Natural killer cell (primary cell): ENCODE data around the gene HDLBP. TPM values are rescaled to one million over a fixed set of nuclear protein-coding genes. Genes with fewer than 3 reads are reported as not detected.

ENCODE experiments used
- ATAC-seq, 3 donors: fragments of 150-1000 bp in 2 of 3; fragments of 200-7000 bp in 1 of 3; cut with Tn5 transposase; 1 replicate in 1 of 3; 2 replicates in 2 of 3; pipeline ENCODE4 v1.10.0; 2021; ENCODE audit warnings: mild to moderate bottlenecking in 2 of 3, moderate library complexity in 2 of 3
- DNase-seq, 2 donors: peaks; one replicate each; pipeline versions ENCODE4 v3.0.0 to v3.0.0-alpha.2; 2013 to 2021; ENCODE audit warnings: mixed read lengths in 1 of 2
- H3K27ac ChIP-seq: one replicate; pipeline ENCODE4 v1.5.1; 2013; ENCODE audit warnings: mild to moderate bottlenecking, low read length
- H3K27me3 ChIP-seq: one replicate; pipeline ENCODE4 v1.6.1; 2013; ENCODE audit warnings: low read length; ENCODE audit not compliant: control insufficient read depth, insufficient read depth
- H3K36me3 ChIP-seq: one replicate; pipeline ENCODE4 v1.6.1; 2013; ENCODE audit warnings: low read length; ENCODE audit not compliant: control insufficient read depth, insufficient read depth
- H3K4me1 ChIP-seq: one replicate; pipeline ENCODE4 v1.6.1; 2013; ENCODE audit warnings: low read length; ENCODE audit not compliant: control insufficient read depth, insufficient read depth
- H3K4me3 ChIP-seq: one replicate; pipeline ENCODE4 v1.5.1; 2013; ENCODE audit warnings: low read length
- H3K9me3 ChIP-seq: one replicate; pipeline ENCODE4 v1.6.1; 2013; ENCODE audit warnings: low read length; ENCODE audit not compliant: control insufficient read depth, insufficient read depth
- H3K27ac Mint-ChIP-seq, 2 donors: one replicate each; pipeline ENCODE4 v1.8.0; 2022; ENCODE audit warnings: mild to moderate bottlenecking in 2 of 2, mixed read lengths in 2 of 2, moderate library complexity in 1 of 2
- H3K27me3 Mint-ChIP-seq, 2 donors: one replicate each; pipeline ENCODE4 v1.8.0; 2022; ENCODE audit warnings: low read depth in 2 of 2, mixed read lengths in 2 of 2
- H3K36me3 Mint-ChIP-seq: one replicate; pipeline ENCODE4 v1.8.0; 2022; ENCODE audit warnings: mixed read lengths
- H3K4me1 Mint-ChIP-seq, 2 donors: one replicate each; pipeline ENCODE4 v1.8.0; 2022; ENCODE audit warnings: mixed read lengths in 2 of 2
- H3K4me3 Mint-ChIP-seq: one replicate; pipeline ENCODE4 v1.8.0; 2022; ENCODE audit warnings: mild to moderate bottlenecking, moderate library complexity, mixed read lengths
- H3K9me3 Mint-ChIP-seq, 2 donors: one replicate each; pipeline ENCODE4 v1.8.0; 2022; ENCODE audit warnings: mixed read lengths in 2 of 2
- WGBS: methylation state at CpG from one replicate; pipeline ENCODE4 v1.1.7; 2013; ENCODE audit warnings: missing lambda C conversion rate; ENCODE audit not compliant: insufficient coverage; 5-methylcytosine and 5-hydroxymethylcytosine counted together
- intact Hi-C: fragments of 100-400 bp; cut with micrococcal nuclease; formaldehyde crosslinking; loops from one replicate; pipeline ENCODE4 v1.14.2; 2022
- total RNA-seq, 4 donors: library from RNA; stranded (reverse); fragments of 120-200 nt in 1 of 4; gene quantifications; one replicate each; pipeline versions ENCODE4 v1.2.3 to v1.2.4, GENCODE V29; 2013 to 2022
- TF ChIP-seq, protein P1 (sequence below): fragments of 200-600 bp; IDR thresholded peaks from one replicate; pipeline ENCODE4 v1.8.0; 2022; ENCODE audit warnings: antibody characterized with exemption

Gene HDLBP
- total RNA-seq, 3 donors from 2014 or later (not counting 1 experiment from before 2014, with no cell fraction given) = 170 to 200 (median 177) TPM

DNA sequence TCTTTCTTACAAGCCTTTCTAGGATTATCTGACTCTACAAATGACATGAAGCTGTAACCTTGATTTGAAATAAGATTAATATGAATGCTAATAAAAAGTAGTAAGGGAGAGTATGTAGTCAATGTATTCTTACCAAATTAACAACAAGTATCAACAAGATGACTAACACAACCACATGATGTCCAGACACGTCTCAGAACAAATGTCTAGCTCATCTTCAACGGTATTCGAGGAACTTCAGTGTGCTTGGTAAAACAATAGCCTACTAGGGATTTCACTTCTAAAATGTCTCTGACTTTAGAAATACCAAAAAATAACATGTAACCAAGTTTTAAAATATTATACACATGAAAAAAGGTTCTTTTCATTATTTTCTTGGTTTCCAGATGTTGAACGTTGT lies 3.4 kb downstream of the HDLBP start:
- H3K4me1 Mint-ChIP-seq = peaks cover 56 to 67% of the 10 kb centered on the region in 2 donors
- 89% methylated on average over 4 of the region's 4 CpGs for WGBS
- no peak overlapping the region for H3K4me3 ChIP-seq
- TF ChIP-seq, protein P1, sequence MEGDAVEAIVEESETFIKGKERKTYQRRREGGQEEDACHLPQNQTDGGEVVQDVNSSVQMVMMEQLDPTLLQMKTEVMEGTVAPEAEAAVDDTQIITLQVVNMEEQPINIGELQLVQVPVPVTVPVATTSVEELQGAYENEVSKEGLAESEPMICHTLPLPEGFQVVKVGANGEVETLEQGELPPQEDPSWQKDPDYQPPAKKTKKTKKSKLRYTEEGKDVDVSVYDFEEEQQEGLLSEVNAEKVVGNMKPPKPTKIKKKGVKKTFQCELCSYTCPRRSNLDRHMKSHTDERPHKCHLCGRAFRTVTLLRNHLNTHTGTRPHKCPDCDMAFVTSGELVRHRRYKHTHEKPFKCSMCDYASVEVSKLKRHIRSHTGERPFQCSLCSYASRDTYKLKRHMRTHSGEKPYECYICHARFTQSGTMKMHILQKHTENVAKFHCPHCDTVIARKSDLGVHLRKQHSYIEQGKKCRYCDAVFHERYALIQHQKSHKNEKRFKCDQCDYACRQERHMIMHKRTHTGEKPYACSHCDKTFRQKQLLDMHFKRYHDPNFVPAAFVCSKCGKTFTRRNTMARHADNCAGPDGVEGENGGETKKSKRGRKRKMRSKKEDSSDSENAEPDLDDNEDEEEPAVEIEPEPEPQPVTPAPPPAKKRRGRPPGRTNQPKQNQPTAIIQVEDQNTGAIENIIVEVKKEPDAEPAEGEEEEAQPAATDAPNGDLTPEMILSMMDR = no peak
- peaks cover 38% of the 10 kb centered on the region for H3K4me1 ChIP-seq
- ATAC-seq (no peak), DNase-seq (no peak)
- H3K27me3 Mint-ChIP-seq = no peaks in the 10 kb centered on the region
- peak overlapping the region in 1 of 2 donors; percentile 2 for H3K27ac Mint-ChIP-seq
- no peak overlapping the region for H3K27ac ChIP-seq
- no peaks in the 10 kb centered on the region for H3K36me3 ChIP-seq
- no peaks in the 10 kb centered on the region for H3K9me3 ChIP-seq
- no peaks in the 10 kb centered on the region for H3K36me3 Mint-ChIP-seq
- intact Hi-C loops = loop anchor here (10.0 kb wide), 1 partner anchor 747 kb away; the partner anchor contains the start of genes DUSP28 and RNPEPL1
- no peaks in the 10 kb centered on the region for H3K9me3 Mint-ChIP-seq
- H3K4me3 Mint-ChIP-seq = no peak overlapping the region
- no peaks in the 10 kb centered on the region for H3K27me3 ChIP-seq

DNA sequence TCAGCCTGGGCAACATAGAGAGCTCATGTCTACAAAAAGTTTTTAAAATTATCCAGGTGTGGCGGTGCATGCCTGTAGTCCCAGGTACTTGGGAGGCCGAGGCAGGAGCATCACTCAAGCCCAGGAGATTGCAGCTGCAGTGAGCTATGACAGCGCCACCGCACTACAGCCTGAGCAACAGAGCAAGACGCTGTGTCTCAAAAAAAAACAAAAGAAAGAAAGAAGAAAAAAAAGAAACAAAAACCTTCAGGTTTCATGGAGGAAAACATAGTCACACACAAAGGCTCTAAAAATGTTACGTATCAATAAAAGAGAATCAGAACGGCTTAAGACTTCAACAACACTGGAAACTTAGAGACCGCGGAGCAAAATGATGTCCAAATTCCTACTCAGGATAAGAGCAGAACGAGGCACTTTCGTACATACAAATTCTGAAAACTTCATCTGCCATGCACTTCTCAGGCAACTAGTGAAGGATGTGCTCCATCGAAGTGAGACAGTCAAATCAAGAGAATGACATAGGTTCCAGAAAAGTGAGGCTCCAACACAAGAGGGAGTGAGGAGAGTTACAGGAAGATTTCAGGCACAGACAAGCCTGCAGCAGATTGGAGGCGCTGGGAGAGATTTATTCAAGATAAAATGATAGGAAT lies 4.4 kb downstream of the HDLBP start:
- Histone ChIP-seq H3K4me1 (peaks cover 37% of the 10 kb centered on the region), H3K4me3 (no peak overlapping the region), H3K27ac (no peak overlapping the region), H3K36me3 (no peaks in the 10 kb centered on the region), H3K9me3 (no peaks in the 10 kb centered on the region), H3K27me3 (no peaks in the 10 kb centered on the region)
- 86% methylated on average over 13 of the region's 13 CpGs for WGBS
- no peak for ATAC-seq
- H3K27ac Mint-ChIP-seq = peak overlapping the region; percentile 78 to 85
- H3K9me3 Mint-ChIP-seq = no peaks in the 10 kb centered on the region
- no peak for DNase-seq
- H3K36me3 Mint-ChIP-seq = no peaks in the 10 kb centered on the region
- intact Hi-C loops = loop anchor here (10.0 kb wide), 1 partner anchor 746 kb away; the partner anchor contains the start of genes DUSP28 and RNPEPL1
- H3K27me3 Mint-ChIP-seq = no peaks in the 10 kb centered on the region
- H3K4me3 Mint-ChIP-seq = no peak overlapping the region
- TF ChIP-seq, protein P1 = no peak
- H3K4me1 Mint-ChIP-seq = peaks cover 46 to 57% of the 10 kb centered on the region in 2 donors

DNA sequence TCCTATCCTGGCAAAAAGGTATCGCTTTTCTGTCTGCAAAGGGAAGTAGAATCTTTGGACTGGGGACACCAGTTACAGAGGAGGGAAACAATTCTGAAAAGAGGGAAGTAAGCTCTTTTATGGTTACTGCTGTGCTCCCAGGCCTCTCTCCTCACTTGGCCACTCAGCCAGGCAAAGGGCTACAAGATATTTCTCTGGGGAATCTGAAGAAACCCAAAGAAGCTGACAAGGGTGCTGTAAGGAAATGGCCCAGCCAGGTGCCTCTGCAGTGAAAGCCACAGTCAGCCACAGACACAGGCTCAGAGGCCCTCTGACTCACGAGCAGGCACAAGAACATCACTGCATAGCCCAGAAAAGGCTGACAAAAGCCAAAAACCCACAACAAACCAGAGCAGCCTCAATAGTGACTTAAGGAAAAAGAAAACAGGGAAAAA lies 5.8 kb downstream of the HDLBP start:
- no peaks in the 10 kb centered on the region for H3K9me3 Mint-ChIP-seq
- no peaks in the 10 kb centered on the region for H3K27me3 Mint-ChIP-seq
- 13% methylated on average over 1 of the region's 2 CpGs for WGBS
- no peaks in the 10 kb centered on the region for H3K36me3 Mint-ChIP-seq
- Histone ChIP-seq H3K4me1 (peaks cover 49% of the 10 kb centered on the region), H3K36me3 (no peaks in the 10 kb centered on the region), H3K4me3 (no peak overlapping the region), H3K27me3 (no peaks in the 10 kb centered on the region), H3K27ac (peak overlapping the region; percentile 62), H3K9me3 (no peaks in the 10 kb centered on the region)
- intact Hi-C loops = loop anchor here (10.0 kb wide), 1 partner anchor 745 kb away; the partner anchor contains the start of genes DUSP28 and RNPEPL1
- peak overlapping the region; percentile 4 for H3K4me3 Mint-ChIP-seq
- peak overlapping the region; percentile 78 to 85 for H3K27ac Mint-ChIP-seq
- ATAC-seq = peak; percentile 67 to 75 (median 74)
- DNase-seq = peak; percentile 39 to 81
- peaks cover 55 to 57% of the 10 kb centered on the region in 2 donors for H3K4me1 Mint-ChIP-seq
- TF ChIP-seq, protein P1 = no peak
